SW 1271 (cell line): ENCODE data around the gene PCDHGA1.
A peak's percentile ranks its signal among the peaks of the same experiment; 100 is the strongest.

Source experiments
- DNase-seq, 2 experiments: peaks; one replicate each; lab custom pipeline; 2025; lab: John Stamatoyannopoulos, UW

PCDHGA1 gene

GRCh38 chr5:141529873-141530272 lies 199.6 kb downstream of the PCDHGA1 start:
- DNase-seq = no peak

- no peak for DNase-seq
These were observed 202.4 kb downstream of the PCDHGA1 start for GRCh38 chr5:141532726-141533125.

GRCh38 chr5:141533897-141534296 lies 203.6 kb downstream of the PCDHGA1 start:
- no peak for DNase-seq

GRCh38 chr5:141534492-141535213 lies 204.3 kb downstream of the PCDHGA1 start:
- DNase-seq = no peak

- no peak for DNase-seq
These were observed 212.7 kb downstream of the PCDHGA1 start for GRCh38 chr5:141543053-141543452.

GRCh38 chr5:141547488-141547887 lies 217.2 kb downstream of the PCDHGA1 start:
- DNase-seq = no peak

- no peak for DNase-seq
These were observed 217.6 kb downstream of the PCDHGA1 start for GRCh38 chr5:141547921-141548320.

- peak; percentile 97 to 99 for DNase-seq
These were observed 227.4 kb downstream of the PCDHGA1 start for GRCh38 chr5:141557681-141558136.

GRCh38 chr5:141558150-141558549 lies 227.8 kb downstream of the PCDHGA1 start:
- DNase-seq = no peak

GRCh38 chr5:141559461-141559860 lies 229.1 kb downstream of the PCDHGA1 start:
- no peak for DNase-seq

GRCh38 chr5:141560151-141560550 lies 229.8 kb downstream of the PCDHGA1 start:
- no peak for DNase-seq

GRCh38 chr5:141560725-141561483 lies 230.6 kb downstream of the PCDHGA1 start:
- peak in 1 of 2 experiments; percentile 72 for DNase-seq
